CD14-positive monocyte (primary cell): ENCODE measurements around the gene TMEM119. TPM values are rescaled to one million over a fixed set of nuclear protein-coding genes. Genes with fewer than 3 reads are reported as not detected.
A peak's percentile ranks its signal among the peaks of the same experiment; 100 is the strongest.

Experiments used
- DNase-seq, 3 donors: peaks; one replicate each; pipeline ENCODE4 v3.0.0-alpha.2; 2011 to 2022
- H2AFZ ChIP-seq: 2 replicates; pipeline ENCODE4 v1.6.0; 2012; ENCODE audit warnings: mild to moderate bottlenecking, low read depth, low read length, inconsistent platforms; ENCODE audit not compliant: insufficient read depth, poor library complexity, severe bottlenecking
- H3K27ac ChIP-seq, 2 donors: 1 replicate in 1 of 2; 2 replicates in 1 of 2; pipeline ENCODE4 v1.5.1; 2012 to 2013; ENCODE audit warnings: low read length in 2 of 2, control low read depth in 1 of 2, inconsistent platforms in 1 of 2, low read depth in 1 of 2, mild to moderate bottlenecking in 1 of 2
- H3K27me3 ChIP-seq, 2 donors: one replicate each; pipeline versions ENCODE4 v1.6.0 to v1.6.1; 2011 to 2013; ENCODE audit warnings: low read length in 2 of 2; ENCODE audit not compliant: control insufficient read depth in 2 of 2, insufficient read depth in 2 of 2
- H3K36me3 ChIP-seq, 2 donors: replicated peaks in 1 of 2; 1 replicate in 1 of 2; 2 replicates in 1 of 2; pipeline versions ENCODE4 v1.5.1 to v1.6.1; 2012 to 2013; ENCODE audit warnings: low read length in 2 of 2, control low read depth in 1 of 2, inconsistent platforms in 1 of 2, mild to moderate bottlenecking in 1 of 2; ENCODE audit not compliant: insufficient read depth in 2 of 2, control insufficient read depth in 1 of 2
- H3K4me1 ChIP-seq, 2 donors: 1 replicate in 1 of 2; 2 replicates in 1 of 2; pipeline versions ENCODE4 v1.5.1 to v1.6.1; 2012 to 2013; ENCODE audit warnings: low read length in 2 of 2, control low read depth in 1 of 2, inconsistent platforms in 1 of 2, mild to moderate bottlenecking in 1 of 2, moderate library complexity in 1 of 2; ENCODE audit not compliant: insufficient read depth in 2 of 2, control insufficient read depth in 1 of 2
- H3K4me2 ChIP-seq: replicated peaks from 2 replicates; pipeline ENCODE3; 2012; ENCODE audit warnings: low read length, moderate library complexity, mild to moderate bottlenecking; ENCODE audit not compliant: poor library complexity, severe bottlenecking; ENCODE audit errors: extremely low read depth
- H3K4me3 ChIP-seq, 3 experiments: fragments of 200-600 bp in 1 of 3; sonication (generic) in 1 of 3; replicated peaks in 1 of 3; 1 replicate in 2 of 3; 2 replicates in 1 of 3; pipeline ENCODE4 v1.5.1; 2011 to 2013; ENCODE audit warnings: low read length in 3 of 3, mild to moderate bottlenecking in 3 of 3, control low read depth in 2 of 3, low read depth in 2 of 3, inconsistent platforms in 1 of 3, moderate library complexity in 1 of 3
- H3K79me2 ChIP-seq: 2 replicates; pipeline ENCODE4 v1.6.0; 2012; ENCODE audit warnings: mild to moderate bottlenecking, control low read depth, inconsistent platforms, low read length, moderate library complexity; ENCODE audit not compliant: insufficient read depth
- H3K9ac ChIP-seq: 2 replicates; pipeline ENCODE4 v1.6.0; 2017; ENCODE audit warnings: low read length, mild to moderate bottlenecking; ENCODE audit not compliant: insufficient read depth, poor library complexity, severe bottlenecking
- H3K9me3 ChIP-seq, 2 donors: replicated peaks in 1 of 2; 1 replicate in 1 of 2; 2 replicates in 1 of 2; pipeline versions ENCODE4 v1.5.1 to v1.6.1; 2012 to 2013; ENCODE audit warnings: low read length in 2 of 2, control low read depth in 1 of 2; ENCODE audit not compliant: control insufficient read depth in 1 of 2, insufficient read depth in 1 of 2
- H4K20me1 ChIP-seq: 2 replicates; pipeline ENCODE4 v1.6.0; 2012; ENCODE audit warnings: mild to moderate bottlenecking, low read length, control low read depth, moderate library complexity; ENCODE audit not compliant: insufficient read depth
- H3K27ac Mint-ChIP-seq, 7 donors: one replicate each; pipeline ENCODE4 v1.8.0; 2020; ENCODE audit warnings: mild to moderate bottlenecking in 7 of 7, mixed read lengths in 7 of 7, moderate library complexity in 6 of 7, inconsistent platforms in 2 of 7
- H3K27me3 Mint-ChIP-seq, 3 donors: one replicate each; pipeline ENCODE4 v1.8.0; 2021 to 2022; ENCODE audit warnings: low read depth in 3 of 3, mild to moderate bottlenecking in 3 of 3, mixed read lengths in 3 of 3, moderate library complexity in 3 of 3, inconsistent platforms in 1 of 3
- H3K36me3 Mint-ChIP-seq, 2 donors: one replicate each; pipeline ENCODE4 v1.8.0; 2020; ENCODE audit warnings: mixed read lengths in 2 of 2, inconsistent platforms in 1 of 2, mild to moderate bottlenecking in 1 of 2
- H3K4me1 Mint-ChIP-seq: one replicate; pipeline ENCODE4 v1.8.0; 2020; ENCODE audit warnings: mild to moderate bottlenecking, mixed read lengths
- H3K4me3 Mint-ChIP-seq, 2 donors: one replicate each; pipeline ENCODE4 v1.8.0; 2020; ENCODE audit warnings: mild to moderate bottlenecking in 2 of 2, mixed read lengths in 2 of 2, moderate library complexity in 1 of 2
- H3K9me3 Mint-ChIP-seq, 7 donors: one replicate each; pipeline ENCODE4 v1.8.0; 2020 to 2022; ENCODE audit warnings: mixed read lengths in 7 of 7, mild to moderate bottlenecking in 6 of 7, moderate library complexity in 6 of 7, inconsistent platforms in 2 of 7
- CTCF ChIP-seq: fragments of 200-600 bp; IDR thresholded peaks from one replicate; pipeline ENCODE4 v1.8.0; 2022; ENCODE audit warnings: antibody characterized with exemption, mild to moderate bottlenecking
- WGBS: methylation state at CpG from one replicate; pipeline ENCODE4 v1.1.5; 2013; ENCODE audit warnings: missing lambda C conversion rate; ENCODE audit not compliant: insufficient coverage; 5-methylcytosine and 5-hydroxymethylcytosine counted together
- intact Hi-C, 2 donors: fragments of 100-400 bp; cut with micrococcal nuclease; formaldehyde crosslinking; loops; one replicate each; pipeline versions ENCODE4 v1.15.0 to v1.15.1; 2023
- polyA plus RNA-seq, 3 donors: library from polyadenylated mRNA; depleted of rRNA in 1 of 3; unstranded in 2 of 3; stranded (reverse) in 1 of 3; fragments of 300-500 nt in 2 of 3; fragments of >200 nt in 1 of 3; fragmentation: Illumina TruSeq in 2 of 3; gene quantifications; 1 replicate in 2 of 3; 2 replicates in 1 of 3; pipeline ENCODE4 v1.2.3, GENCODE V29; 2012 to 2021

The TMEM119 gene
- polyA plus RNA-seq, 3 donors, result 0.18 to 0.85 (median 0.56) TPM

DNA sequence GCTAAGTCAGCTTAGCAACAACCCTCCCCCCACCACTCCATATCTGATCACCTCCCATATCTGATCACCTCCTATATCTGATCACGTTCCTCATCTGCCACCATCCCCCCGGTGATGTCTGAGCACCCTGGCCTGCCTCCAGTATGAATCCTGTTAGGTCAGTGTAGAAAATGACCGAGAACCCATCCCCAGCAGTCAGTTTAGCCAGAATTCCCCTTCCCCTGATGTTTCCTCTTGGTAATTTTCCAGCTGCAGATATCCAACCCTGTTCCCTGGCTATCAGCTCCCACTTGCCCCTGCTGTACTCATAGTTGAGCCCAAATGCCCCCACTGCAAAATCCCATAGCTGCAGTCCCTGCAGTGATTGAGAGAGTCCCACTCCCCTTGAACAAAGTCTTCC is 23.3 kb upstream of the TMEM119 start:
- Histone ChIP-seq H3K4me2 (no peak overlapping the region), H3K36me3 (peaks cover 38 to 59% of the 10 kb centered on the region in 2 donors), H3K27me3 (no peaks in the 10 kb centered on the region), H3K4me1 (peaks cover 48 to 62% of the 10 kb centered on the region in 2 donors), H2AFZ (no peak overlapping the region), H3K27ac (peak overlapping the region; percentile 84 to 90), H4K20me1 (peaks cover 89% of the 10 kb centered on the region), H3K9ac (no peak overlapping the region), H3K79me2 (peaks cover 80% of the 10 kb centered on the region), H3K9me3 (peaks cover 2 to 4% of the 10 kb centered on the region in 2 donors), H3K4me3 (no peak overlapping the region)
- H3K36me3 Mint-ChIP-seq, result peaks cover 79 to 81% of the 10 kb centered on the region in 2 donors
- no peak for TF ChIP-seq CTCF
- H3K27me3 Mint-ChIP-seq, result peaks cover 0 to 2% (median 0%) of the 10 kb centered on the region in 3 donors
- no peak for DNase-seq
- peaks cover 3 to 8% (median 5%) of the 10 kb centered on the region in 7 donors for H3K9me3 Mint-ChIP-seq
- intact Hi-C loops, result loop anchor here (10.0 kb wide), 2 partner anchors 306 to 474 kb away; partner anchors contain the start of genes ALKBH2 (in 1 of the 2) and UNG (in 1 of the 2)
- peak overlapping the region in 1 of 2 donors; percentile 24 for H3K4me3 Mint-ChIP-seq
- H3K27ac Mint-ChIP-seq, result peak overlapping the region; percentile 92 to 100 (median 97)
- WGBS, result 100% methylated on average over 2 of the region's 3 CpGs
- peaks cover 55% of the 10 kb centered on the region for H3K4me1 Mint-ChIP-seq

DNA sequence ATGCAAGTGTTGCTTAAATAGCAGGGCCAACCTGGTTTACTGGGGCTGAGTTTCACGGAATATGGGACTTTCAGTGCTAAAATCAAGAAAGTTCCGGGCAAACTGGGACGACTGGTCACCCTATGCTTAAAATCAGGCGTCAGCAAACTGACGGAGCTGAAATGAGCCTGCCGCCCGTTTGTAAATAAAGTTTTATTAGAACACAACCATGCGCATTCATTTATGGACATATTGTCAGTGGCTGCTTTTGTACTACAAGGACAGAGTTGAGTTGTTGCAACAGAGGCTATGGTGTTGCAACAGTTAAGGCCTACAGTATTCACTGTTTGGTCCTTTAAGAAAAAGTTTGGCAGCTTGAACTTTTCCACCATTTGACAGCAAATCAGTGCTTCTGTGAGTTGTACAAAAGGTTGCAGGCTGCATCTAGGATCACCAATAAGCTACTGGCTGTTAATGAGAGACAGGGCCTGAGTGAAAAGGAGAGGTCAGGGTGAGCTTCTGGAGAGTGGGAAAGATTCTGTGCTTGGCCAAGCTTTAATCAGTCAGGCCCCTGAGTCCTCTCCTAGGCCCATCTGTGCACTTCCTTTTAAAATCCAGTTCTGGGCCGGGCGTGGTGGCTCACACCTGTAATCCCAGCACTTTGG is 22.5 kb upstream of the TMEM119 start:
- intact Hi-C loops, result loop anchor here (10.0 kb wide), 2 partner anchors 306 to 474 kb away; partner anchors contain the start of genes ALKBH2 (in 1 of the 2) and UNG (in 1 of the 2)
- H3K27ac ChIP-seq, result peak overlapping the region; percentile 84 to 90
- Mint-ChIP-seq H3K36me3 (peaks cover 76% of the 10 kb centered on the region in 2 donors), H3K27me3 (peaks cover 0 to 2% (median 0%) of the 10 kb centered on the region in 3 donors), H3K4me1 (peaks cover 53% of the 10 kb centered on the region), H3K27ac (peak overlapping the region; percentile 92 to 100 (median 97)), H3K9me3 (peaks cover 8 to 14% (median 9%) of the 10 kb centered on the region in 7 donors), H3K4me3 (no peak overlapping the region)
- TF ChIP-seq CTCF, result no peak
- H3K4me1 ChIP-seq, result peaks cover 48 to 62% of the 10 kb centered on the region in 2 donors
- peak overlapping the region; percentile 22 for H2AFZ ChIP-seq
- H3K9me3 ChIP-seq, result peaks cover 7 to 8% of the 10 kb centered on the region in 2 donors
- peaks cover 86% of the 10 kb centered on the region for H4K20me1 ChIP-seq
- H3K36me3 ChIP-seq, result peaks cover 35 to 51% of the 10 kb centered on the region in 2 donors
- no peak overlapping the region for H3K4me3 ChIP-seq
- no peak overlapping the region for H3K9ac ChIP-seq
- peaks cover 72% of the 10 kb centered on the region for H3K79me2 ChIP-seq
- 98% methylated on average over 9 of the region's 10 CpGs for WGBS
- DNase-seq, result peak; percentile 56 to 72 (median 64)
- H3K27me3 ChIP-seq, result no peaks in the 10 kb centered on the region
- H3K4me2 ChIP-seq, result no peak overlapping the region
